Motor neuron (in vitro differentiated cells): ENCODE data around the gene DCAF15. TPM values are rescaled to one million over a fixed set of nuclear protein-coding genes. Genes with fewer than 3 reads are reported as not detected.

Source experiments
- ATAC-seq, 8 experiments: fragments of 200-7000 bp; cut with Tn5 transposase; replicated peaks in 6 of 8; 2 replicates each; pipeline ENCODE4 v1.8.0; 2021; ENCODE audit warnings: mild to moderate bottlenecking in 8 of 8, moderate library complexity in 8 of 8
- H3K27ac ChIP-seq, 2 donors: fragments of 250-450 bp; sonication (Bioruptor Pico); 2 replicates each; pipeline ENCODE4 v1.9.0; 2021; ENCODE audit warnings: antibody characterized with exemption in 2 of 2, mild to moderate bottlenecking in 2 of 2, moderate library complexity in 1 of 2
- H3K4me1 ChIP-seq, 2 donors: fragments of 250-450 bp; sonication (Bioruptor Pico); replicated peaks in 1 of 2; 2 replicates each; pipeline ENCODE4 v1.6.1; 2021; ENCODE audit warnings: antibody characterized with exemption in 2 of 2, mild to moderate bottlenecking in 2 of 2, moderate library complexity in 1 of 2
- H3K4me3 ChIP-seq, 5 donors: fragments of 250-450 bp; sonication (Bioruptor Pico); 2 replicates each; pipeline ENCODE4 v1.9.0; 2021; ENCODE audit warnings: antibody characterized with exemption in 5 of 5, mild to moderate bottlenecking in 5 of 5, moderate library complexity in 4 of 5
- WGBS, 10 experiments: fragments of 450-650 bp; shearing (Covaris generic); methylation state at CpG; one replicate each; pipeline ENCODE4 v1.0.0; 2022; 5-methylcytosine and 5-hydroxymethylcytosine counted together
- in situ Hi-C, 9 experiments: fragments of 400-800 bp; cut with MboI; loops; one replicate each; pipeline ENCODE4 v1.15.0; 2021; ENCODE audit warnings: low sequenced_read_pairs in 9 of 9, low pct_unique_long_range_greater_than_20kb in 2 of 9; ENCODE audit not compliant: unreplicated experiment in 9 of 9
- total RNA-seq, 8 experiments: library from RNA; unstranded; fragments of 300-600 nt; gene quantifications; 2 replicates each; pipeline versions ENCODE4 v1.2.3 to v1.2.4, GENCODE V29; 2022

The DCAF15 gene
- total RNA-seq, 8 experiments from 2014 or later, result 8.4 to 46.5 (median 22.9) TPM

DNA sequence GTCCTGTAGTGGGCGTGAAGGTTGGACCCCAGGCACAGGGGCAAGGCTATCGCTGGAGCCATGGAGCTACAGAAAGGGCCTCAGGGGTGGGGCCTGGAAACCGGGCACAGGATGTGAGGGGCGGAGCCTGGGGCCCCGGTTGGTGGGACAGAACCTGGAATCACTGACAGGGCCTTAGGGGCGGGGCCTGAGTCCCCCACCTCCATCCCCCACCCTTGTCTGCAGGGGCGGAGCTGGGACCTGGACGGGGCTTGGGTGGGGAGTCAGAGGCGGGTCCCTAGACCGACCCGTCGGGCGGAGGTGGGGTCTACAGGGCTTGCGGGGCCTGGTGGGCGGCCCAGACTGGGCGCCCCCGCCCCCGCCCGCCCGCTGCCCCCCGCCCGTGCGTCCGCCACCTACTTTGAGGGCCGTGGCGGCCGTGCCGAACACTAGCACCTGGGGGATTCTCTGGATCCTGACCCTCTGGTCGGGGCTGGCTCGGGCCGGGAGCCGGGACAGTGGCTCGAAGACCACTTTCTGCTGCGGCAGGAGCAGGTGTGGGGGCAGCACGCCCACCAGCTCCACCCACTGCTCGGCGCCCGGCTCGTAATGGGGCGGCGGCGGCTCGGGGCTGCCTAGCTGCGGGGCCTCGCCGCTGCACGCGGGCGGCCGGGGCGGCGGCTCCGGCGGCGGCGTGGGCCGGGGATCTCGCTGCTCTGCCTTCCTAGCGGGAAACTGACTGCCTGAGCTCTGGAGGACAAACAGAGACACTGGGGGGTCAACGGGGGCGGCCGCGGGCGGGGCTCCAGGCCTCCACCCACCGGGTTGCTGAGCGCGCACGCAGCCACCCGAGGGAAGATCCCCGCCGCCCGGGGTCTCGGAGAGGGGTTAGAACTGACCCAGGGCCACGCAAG, 26.3 kb downstream of the DCAF15 start:
- Histone ChIP-seq H3K27ac (peak overlapping the region in 1 of 2 donors; percentile 18), H3K4me1 (peaks cover 10% of the 10 kb centered on the region in 2 donors), H3K4me3 (peak overlapping the region in 1 of 5 donors; percentile 3)
- in situ Hi-C loops, result no loop called here
- peak; percentile 53 to 91 (median 62) for ATAC-seq
- WGBS, 10 experiments, result no CpG with 5 or more reads among the region's 74 CpGs

GRCh38 chr19:13979244-13979615, 26.9 kb downstream of the DCAF15 start:
- peak; percentile 7 to 82 (median 66) for ATAC-seq
- Histone ChIP-seq H3K4me3 (peak overlapping the region in 1 of 5 donors; percentile 3), H3K4me1 (peaks cover 10% of the 10 kb centered on the region in 2 donors), H3K27ac (peak overlapping the region in 1 of 2 donors; percentile 18)
- WGBS, 10 experiments, result 13 to 47% (median 37%) methylated on average over 3 to 6 of the region's 12 CpGs; no CpG with 5 or more reads in 6 of the 10 experiments
- in situ Hi-C loops, result no loop called here

- in situ Hi-C loops, result no loop called here
- Histone ChIP-seq H3K4me3 (no peak overlapping the region), H3K27ac (no peak overlapping the region), H3K4me1 (peaks cover 10% of the 10 kb centered on the region in 2 donors)
- WGBS, 10 experiments, result 0 to 100% (median 63%) methylated on average over 1 to 3 of the region's 12 CpGs; no CpG with 5 or more reads in 6 of the 10 experiments
- ATAC-seq, result no peak
These were observed 27.4 kb downstream of the DCAF15 start for GRCh38 chr19:13979686-13980085.

- in situ Hi-C loops, result no loop called here
- Histone ChIP-seq H3K27ac (no peak overlapping the region), H3K4me1 (peaks cover 10% of the 10 kb centered on the region in 2 donors), H3K4me3 (no peak overlapping the region)
- ATAC-seq, result no peak
- WGBS, 10 experiments, result 80 to 100% (median 87%) methylated on average over 2 to 6 of the region's 15 CpGs; no CpG with 5 or more reads in 6 of the 10 experiments
These were observed 28.0 kb downstream of the DCAF15 start for GRCh38 chr19:13980340-13980739.

- H3K4me1 ChIP-seq, result peaks cover 10 to 12% of the 10 kb centered on the region in 2 donors
- no peak overlapping the region for H3K27ac ChIP-seq
- WGBS, 10 experiments, result 100% methylated on average over 1 to 3 of the region's 5 CpGs; no CpG with 5 or more reads in 7 of the 10 experiments
- H3K4me3 ChIP-seq, result no peak overlapping the region
- in situ Hi-C loops, result no loop called here
- ATAC-seq, result no peak
These were observed 28.7 kb downstream of the DCAF15 start for GRCh38 chr19:13981021-13981420.

DNA sequence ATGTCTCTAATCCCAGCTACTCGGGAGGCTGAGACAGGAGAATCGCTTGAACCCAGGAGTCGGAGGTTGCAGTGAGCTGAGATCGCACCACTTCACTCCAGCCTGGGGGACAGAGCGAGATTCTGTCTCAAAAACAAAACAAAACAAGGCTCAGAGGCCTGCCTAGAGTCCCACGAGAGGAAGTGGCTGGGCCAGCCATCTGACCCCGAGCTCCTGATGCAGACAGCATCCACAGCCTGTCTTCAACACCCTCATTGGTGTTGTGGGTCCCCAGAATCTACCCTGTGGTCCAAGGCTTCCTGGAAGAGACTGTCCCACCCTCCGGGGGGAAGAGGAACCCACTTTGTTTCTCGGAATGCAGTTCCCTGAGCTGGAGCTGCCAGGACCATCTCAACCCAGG, 29.2 kb downstream of the DCAF15 start:
- Histone ChIP-seq H3K4me1 (peaks cover 14 to 16% of the 10 kb centered on the region in 2 donors), H3K4me3 (no peak overlapping the region), H3K27ac (no peak overlapping the region)
- 65 to 100% (median 83%) methylated on average over 1 to 6 of the region's 9 CpGs; no CpG with 5 or more reads in 4 of the 10 experiments for WGBS, 10 experiments
- in situ Hi-C loops, result no loop called here
- ATAC-seq, result no peak

DNA sequence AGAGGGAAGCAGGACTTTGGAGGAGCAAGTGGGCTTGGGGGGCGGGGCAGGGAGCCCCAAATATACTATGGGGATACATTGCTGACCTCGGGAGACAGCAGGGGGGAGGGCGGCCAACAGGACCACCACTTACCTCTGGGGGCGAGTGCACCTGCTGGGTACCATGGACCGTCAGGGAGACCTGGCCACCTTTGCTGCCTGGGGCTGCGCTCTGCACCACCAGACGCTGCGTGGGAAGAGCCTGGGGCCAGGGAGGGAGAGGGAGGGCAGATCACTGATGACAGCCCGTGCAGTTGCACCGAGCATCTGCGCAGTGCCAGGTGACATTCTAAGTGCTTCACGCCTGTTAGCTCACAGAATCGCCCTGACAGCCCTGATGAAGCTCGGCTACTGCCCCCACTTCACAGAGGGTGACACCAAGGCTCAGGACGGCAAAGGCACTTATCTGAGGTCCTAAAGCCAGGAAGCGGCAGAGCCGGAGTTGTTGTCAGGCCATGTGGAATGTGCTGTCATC, 29.7 kb downstream of the DCAF15 start:
- no peak for ATAC-seq
- H3K4me3 ChIP-seq, result no peak overlapping the region
- H3K27ac ChIP-seq, result no peak overlapping the region
- peaks cover 18 to 22% of the 10 kb centered on the region in 2 donors for H3K4me1 ChIP-seq
- in situ Hi-C loops, result no loop called here
- 80 to 100% (median 92%) methylated on average over 1 to 5 of the region's 17 CpGs; no CpG with 5 or more reads in 5 of the 10 experiments for WGBS, 10 experiments

- in situ Hi-C loops, result no loop called here
- H3K4me3 ChIP-seq, result no peak overlapping the region
- H3K27ac ChIP-seq, result no peak overlapping the region
- ATAC-seq, result no peak
- H3K4me1 ChIP-seq, result peaks cover 18 to 23% of the 10 kb centered on the region in 2 donors
- WGBS, 10 experiments, result 100% methylated on average over 1 to 5 of the region's 9 CpGs; no CpG with 5 or more reads in 3 of the 10 experiments
These were observed 30.5 kb downstream of the DCAF15 start for GRCh38 chr19:13982773-13983172.

DNA sequence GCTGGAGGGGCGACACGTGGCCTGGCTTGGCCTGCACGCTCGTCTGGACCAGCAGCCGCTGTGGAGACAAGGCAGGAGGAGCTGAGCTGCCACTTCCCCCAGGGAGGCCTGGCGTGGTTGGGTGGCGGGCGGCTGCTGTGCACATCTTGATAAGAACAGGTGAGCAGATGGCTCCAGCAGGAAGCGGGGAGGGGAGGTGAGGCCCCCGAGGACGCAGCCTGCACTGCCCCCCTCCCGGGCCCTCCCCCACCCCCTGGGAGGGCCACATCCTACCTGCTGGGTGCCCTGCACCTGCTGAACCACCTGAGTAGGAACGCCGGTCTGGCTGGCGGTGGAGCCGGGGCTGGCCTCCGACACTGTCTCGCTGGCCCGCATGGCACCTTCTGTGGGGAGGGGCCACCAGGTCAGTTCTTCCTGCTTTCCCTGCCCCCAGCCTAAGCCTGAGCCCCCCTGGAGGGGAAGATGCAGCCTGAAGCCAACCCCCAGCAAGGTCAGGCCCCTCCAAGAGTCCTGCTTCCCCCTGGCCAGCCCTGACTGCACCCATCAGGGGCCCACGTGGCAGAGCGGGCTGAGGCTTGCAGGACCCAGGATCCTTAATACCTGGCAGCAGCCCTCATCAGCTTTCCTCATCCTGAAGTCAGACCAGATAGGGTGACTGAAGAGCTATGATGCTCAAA, 31.0 kb downstream of the DCAF15 start:
- Histone ChIP-seq H3K4me1 (peaks cover 18 to 23% of the 10 kb centered on the region in 2 donors), H3K4me3 (no peak overlapping the region), H3K27ac (no peak overlapping the region)
- WGBS, 10 experiments, result 80% methylated on average over 1 of the region's 21 CpGs; no CpG with 5 or more reads in 9 of the 10 experiments
- no peak for ATAC-seq
- in situ Hi-C loops, result no loop called here

DNA sequence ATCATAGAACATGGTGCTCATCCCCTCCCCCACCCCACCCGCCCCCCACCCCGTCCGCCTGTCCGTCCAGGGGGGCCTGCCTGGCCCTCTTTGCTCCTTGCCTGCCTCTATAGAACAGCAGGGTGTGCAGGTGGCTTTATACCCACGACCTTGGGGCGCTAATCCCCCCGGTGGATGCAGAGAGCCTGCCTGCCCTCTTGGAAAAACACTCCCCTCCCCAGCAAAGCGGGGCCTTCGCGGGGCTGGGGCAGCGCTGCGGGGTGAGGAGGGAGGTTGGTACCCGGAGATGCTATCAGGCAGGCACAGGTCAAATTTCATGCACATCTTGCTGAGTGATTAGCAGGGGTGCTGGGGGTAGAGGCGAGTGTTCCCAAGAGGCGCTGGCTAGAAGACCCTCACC, 31.9 kb downstream of the DCAF15 start:
- peaks cover 12 to 19% of the 10 kb centered on the region in 2 donors for H3K4me1 ChIP-seq
- in situ Hi-C loops, result no loop called here
- no peak overlapping the region for H3K4me3 ChIP-seq
- H3K27ac ChIP-seq, result no peak overlapping the region
- no peak for ATAC-seq
- WGBS, 10 experiments, result 70% methylated on average over 2 of the region's 15 CpGs; no CpG with 5 or more reads in 9 of the 10 experiments

DNA sequence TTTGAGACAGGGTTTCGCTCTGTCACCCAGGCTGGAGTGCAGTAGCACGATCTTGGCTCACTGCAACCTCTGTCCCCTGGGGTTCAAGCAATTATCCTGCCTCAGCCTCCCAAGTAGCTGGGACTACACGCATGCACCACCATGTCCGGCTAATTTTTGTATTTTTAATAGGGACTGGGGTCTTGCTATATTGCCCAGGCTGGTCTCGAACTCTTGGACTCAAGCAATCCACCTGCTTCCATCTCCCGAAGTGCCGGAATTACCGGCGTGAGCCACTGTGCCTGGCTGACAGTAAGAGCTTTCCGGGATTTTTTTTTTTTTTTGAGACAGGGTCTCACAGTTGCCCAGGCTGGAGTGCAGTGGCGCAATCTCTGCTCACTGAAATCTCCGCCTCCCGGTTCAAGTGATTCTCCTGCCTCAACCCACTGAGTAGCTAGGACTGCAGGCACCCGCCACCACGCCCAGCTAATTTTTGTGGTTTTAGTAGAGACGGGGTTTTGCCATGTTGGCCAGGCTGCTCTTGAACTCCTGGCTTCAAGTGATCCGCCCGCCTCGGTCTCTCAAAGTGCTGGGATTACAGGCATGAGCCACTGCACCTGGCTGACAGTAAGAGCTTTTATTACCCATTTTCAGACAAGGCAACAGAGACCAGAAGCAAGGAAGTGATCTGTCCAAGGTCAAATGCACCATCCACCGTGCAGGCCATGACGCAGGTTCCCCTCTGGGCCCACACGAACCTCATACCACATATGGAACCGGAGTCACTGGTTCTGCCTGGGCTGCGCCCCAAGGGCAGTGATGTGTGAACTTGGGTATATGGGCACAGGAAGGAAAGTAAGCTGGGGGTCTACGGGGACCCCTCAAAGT, 32.8 kb downstream of the DCAF15 start:
- Histone ChIP-seq H3K27ac (no peak overlapping the region), H3K4me3 (no peak overlapping the region), H3K4me1 (peaks cover 8 to 12% of the 10 kb centered on the region in 2 donors)
- in situ Hi-C loops, result no loop called here
- ATAC-seq, result no peak
- WGBS, 10 experiments, result 92 to 100% (median 97%) methylated on average over 2 to 19 of the region's 25 CpGs; no CpG with 5 or more reads in 4 of the 10 experiments

DNA sequence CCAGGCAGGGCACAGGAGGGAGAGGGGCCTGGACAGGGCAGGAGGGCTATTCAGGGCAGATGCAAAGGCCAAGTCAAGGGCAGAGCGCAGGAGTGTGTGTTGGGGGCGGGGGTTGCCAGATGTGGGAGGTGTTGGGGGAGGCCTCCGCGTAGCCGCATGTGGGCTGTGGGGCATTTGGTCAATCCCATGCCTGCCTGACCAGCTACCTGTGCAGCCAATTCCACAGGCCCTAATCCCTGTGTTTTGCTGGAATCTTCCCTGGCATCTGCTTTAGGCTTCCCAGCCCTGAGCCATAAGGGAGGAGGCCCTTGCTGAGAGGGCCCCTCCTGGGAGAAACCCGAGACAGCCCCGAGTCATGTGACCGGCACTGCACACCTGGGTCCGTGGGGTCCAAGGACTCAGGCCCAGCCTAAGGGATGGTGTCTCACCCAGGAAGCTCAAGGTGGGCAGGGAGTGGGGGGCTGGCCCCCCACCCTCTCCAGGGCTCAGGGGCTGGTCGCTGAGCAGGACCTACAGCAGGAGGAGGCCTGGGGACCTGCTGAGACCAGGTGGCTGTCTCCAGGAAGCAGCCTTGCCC, 33.5 kb downstream of the DCAF15 start:
- peaks cover 8 to 12% of the 10 kb centered on the region in 2 donors for H3K4me1 ChIP-seq
- in situ Hi-C loops, result no loop called here
- peak overlapping the region in 1 of 2 donors; percentile 49 for H3K27ac ChIP-seq
- H3K4me3 ChIP-seq, result no peak overlapping the region
- WGBS, 10 experiments, result 0 to 100% (median 63%) methylated on average over 1 to 4 of the region's 10 CpGs; no CpG with 5 or more reads in 5 of the 10 experiments
- peak in 5 of 8 experiments; percentile 7 to 45 (median 25) for ATAC-seq
